K562 (cell line): ENCODE measurements around the gene DLX2.

Experiments used
- PRDM10 ChIP-seq: fragments of 450-650 bp; IDR thresholded peaks from 2 replicates; pipeline ENCODE4 v1.6.1; 2018; ENCODE audit not compliant: partially characterized antibody
- ZNF232 ChIP-seq: sonication (generic); formaldehyde crosslinking; IDR thresholded peaks from 2 replicates; pipeline ENCODE4 v1.8.0; 2022; ENCODE audit warnings: mild to moderate bottlenecking, missing genetic modification reagents

DNA sequence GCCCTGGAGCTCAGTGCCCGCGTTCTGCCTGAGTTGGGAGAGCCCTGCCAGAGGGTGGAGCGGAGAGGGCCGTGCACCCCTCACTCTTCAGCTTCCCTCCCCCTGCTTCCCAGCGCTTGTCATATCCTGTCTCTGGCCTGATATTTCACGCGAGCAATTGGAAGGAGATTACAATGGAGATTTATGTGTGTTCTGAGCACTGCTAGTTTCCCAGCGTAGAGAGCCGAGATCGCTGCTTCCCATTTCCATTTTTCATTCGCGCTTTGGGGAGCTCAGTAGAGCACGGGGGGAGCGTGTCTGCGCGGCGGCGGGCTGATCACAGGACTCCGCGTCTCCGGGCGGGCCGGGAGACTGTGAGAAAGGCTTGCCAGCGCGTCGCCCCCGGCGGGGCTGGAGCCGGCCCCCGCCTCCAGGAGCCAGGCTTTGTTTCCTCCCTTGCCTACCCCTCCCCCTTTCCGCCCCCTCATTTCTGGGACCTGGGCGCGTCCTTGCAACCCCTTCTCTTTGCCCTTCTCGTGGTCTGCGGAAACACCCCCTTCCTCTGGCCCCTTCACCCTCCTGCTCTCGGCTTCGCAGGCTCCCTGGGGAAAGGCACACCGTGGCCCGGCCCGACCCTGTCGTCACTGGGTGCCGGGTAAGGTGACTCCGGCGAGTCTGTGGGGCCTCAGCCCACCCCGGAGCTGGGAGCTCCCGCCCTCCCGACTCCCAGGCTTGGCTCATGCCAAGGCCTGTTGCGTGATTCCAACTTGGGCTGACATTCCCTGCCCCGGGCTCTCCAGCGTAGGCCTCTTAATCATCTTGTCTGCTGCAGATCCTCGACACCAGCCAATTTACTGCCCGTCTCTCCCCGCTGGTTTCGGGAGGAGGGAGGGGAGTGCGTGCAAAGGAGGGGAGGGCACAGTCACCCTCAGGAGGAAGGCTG is 5.8 kb downstream of the DLX2 start:
- no peak for TF ChIP-seq PRDM10
- TF ChIP-seq ZNF232 (CRISPR knock-in tag): no peak
